Jurkat, Clone E6-1 (cell line): ENCODE results near the gene POU6F2.

Experiments
- DNase-seq: peaks from one replicate; pipeline ENCODE4 v3.0.0-alpha.2; 2011; ENCODE audit warnings: low read depth, low spot score
- H3K4me3 ChIP-seq: 2 replicates; pipeline ENCODE4 v1.5.1; 2011; ENCODE audit warnings: mild to moderate bottlenecking, low read length, control low read depth, moderate library complexity

The POU6F2 gene

GRCh38 chr7:39212876-39213275 is 235.2 kb downstream of the POU6F2 start:
- H3K4me3 ChIP-seq, result no peak overlapping the region
- DNase-seq, result no peak

GRCh38 chr7:39217783-39218182 is 240.1 kb downstream of the POU6F2 start:
- no peak for DNase-seq
- no peak overlapping the region for H3K4me3 ChIP-seq

GRCh38 chr7:39219869-39220268 is 242.2 kb downstream of the POU6F2 start:
- DNase-seq, result no peak
- no peak overlapping the region for H3K4me3 ChIP-seq

GRCh38 chr7:39221901-39222300 is 244.2 kb downstream of the POU6F2 start:
- no peak overlapping the region for H3K4me3 ChIP-seq
- no peak for DNase-seq

GRCh38 chr7:39228946-39229345 is 251.2 kb downstream of the POU6F2 start:
- no peak overlapping the region for H3K4me3 ChIP-seq
- DNase-seq, result no peak

GRCh38 chr7:39233851-39234529 is 256.3 kb downstream of the POU6F2 start:
- no peak overlapping the region for H3K4me3 ChIP-seq
- DNase-seq, result no peak

- no peak for DNase-seq
- H3K4me3 ChIP-seq, result no peak overlapping the region
Observed at GRCh38 chr7:39238234-39238869, 260.6 kb downstream of the POU6F2 start.

GRCh38 chr7:39240864-39241263 is 263.2 kb downstream of the POU6F2 start:
- DNase-seq, result no peak

GRCh38 chr7:39247576-39247975 is 269.9 kb downstream of the POU6F2 start:
- no peak overlapping the region for H3K4me3 ChIP-seq
- no peak for DNase-seq

More at GRCh38 chr7:39240864-39241263, 263.2 kb downstream of the POU6F2 start:
- H3K4me3 ChIP-seq, result no peak overlapping the region

GRCh38 chr7:39248041-39248691 is 270.5 kb downstream of the POU6F2 start:
- no peak overlapping the region for H3K4me3 ChIP-seq
- DNase-seq, result no peak

- no peak overlapping the region for H3K4me3 ChIP-seq
- no peak for DNase-seq
Observed at GRCh38 chr7:39248692-39249090, 271.0 kb downstream of the POU6F2 start.

GRCh38 chr7:39249635-39250152 is 272.0 kb downstream of the POU6F2 start:
- no peak for DNase-seq
- H3K4me3 ChIP-seq, result no peak overlapping the region

- no peak for DNase-seq
- H3K4me3 ChIP-seq, result no peak overlapping the region
Observed at GRCh38 chr7:39252916-39253315, 275.2 kb downstream of the POU6F2 start.

- no peak for DNase-seq
- no peak overlapping the region for H3K4me3 ChIP-seq
Observed at GRCh38 chr7:39259391-39260003, 281.8 kb downstream of the POU6F2 start.

- DNase-seq, result no peak
- no peak overlapping the region for H3K4me3 ChIP-seq
Observed at GRCh38 chr7:39260279-39260844, 282.7 kb downstream of the POU6F2 start.

GRCh38 chr7:39261771-39262170 is 284.1 kb downstream of the POU6F2 start:
- H3K4me3 ChIP-seq, result no peak overlapping the region
- DNase-seq, result no peak

GRCh38 chr7:39265641-39266591 is 288.2 kb downstream of the POU6F2 start:
- H3K4me3 ChIP-seq, result no peak overlapping the region
- no peak for DNase-seq

- no peak overlapping the region for H3K4me3 ChIP-seq
- no peak for DNase-seq
Observed at GRCh38 chr7:39269034-39269433, 291.3 kb downstream of the POU6F2 start.
